ENCODE measurements around the gene ZNF823.
A peak's percentile ranks its signal among the peaks of the same experiment; 100 is the strongest.

DNA sequence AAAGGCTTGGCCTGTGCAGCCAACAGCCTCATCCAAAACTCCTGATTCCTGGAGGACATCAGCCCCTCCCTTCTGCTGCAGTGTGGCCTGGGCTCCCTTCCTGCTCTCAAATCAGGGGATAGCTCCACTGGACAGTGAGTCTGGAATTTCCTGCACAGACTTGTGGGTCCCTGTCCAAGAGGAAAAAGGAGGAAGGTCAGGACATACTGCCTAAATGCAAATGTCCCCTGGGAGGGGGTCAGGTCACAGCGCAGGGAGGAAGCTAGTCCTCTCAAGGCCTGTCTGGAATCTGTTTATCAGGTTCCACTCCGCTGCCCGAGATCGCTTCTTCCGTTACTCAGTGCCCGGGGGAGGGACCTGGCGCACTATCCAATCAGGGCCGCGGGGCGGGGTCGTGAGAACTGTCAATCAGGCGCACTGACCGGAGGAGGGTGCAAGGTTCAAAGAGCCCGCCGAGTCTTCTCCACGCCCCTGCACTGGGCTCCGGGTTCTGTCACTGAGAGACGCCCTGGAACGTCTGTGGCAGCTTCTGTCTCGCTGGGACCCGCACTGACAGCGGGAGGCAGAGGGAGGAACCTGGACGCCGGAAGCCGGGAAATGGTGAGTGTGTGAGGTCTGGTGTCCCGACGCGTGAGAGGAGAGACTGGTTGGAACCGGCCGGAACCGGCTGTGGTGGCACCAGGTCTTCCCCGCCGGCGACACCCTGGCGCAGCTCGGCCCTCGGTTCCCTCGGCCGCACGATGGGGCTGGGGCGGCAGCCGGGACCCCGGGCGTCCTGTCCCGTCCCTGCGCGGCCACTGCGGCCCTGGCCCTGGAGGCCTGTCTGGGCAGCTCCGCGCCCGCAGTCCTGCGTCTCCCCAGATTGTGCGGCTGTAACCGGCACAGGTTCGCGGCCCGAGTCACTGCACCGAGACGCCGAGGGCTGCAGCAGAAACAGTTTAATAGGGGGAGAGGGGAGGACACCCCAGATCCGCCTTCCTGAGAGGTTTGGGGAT, 28.1 kb upstream of the ZNF823 start, which contains the start of gene ZNF441:
- TF ChIP-seq, protein P1, sequence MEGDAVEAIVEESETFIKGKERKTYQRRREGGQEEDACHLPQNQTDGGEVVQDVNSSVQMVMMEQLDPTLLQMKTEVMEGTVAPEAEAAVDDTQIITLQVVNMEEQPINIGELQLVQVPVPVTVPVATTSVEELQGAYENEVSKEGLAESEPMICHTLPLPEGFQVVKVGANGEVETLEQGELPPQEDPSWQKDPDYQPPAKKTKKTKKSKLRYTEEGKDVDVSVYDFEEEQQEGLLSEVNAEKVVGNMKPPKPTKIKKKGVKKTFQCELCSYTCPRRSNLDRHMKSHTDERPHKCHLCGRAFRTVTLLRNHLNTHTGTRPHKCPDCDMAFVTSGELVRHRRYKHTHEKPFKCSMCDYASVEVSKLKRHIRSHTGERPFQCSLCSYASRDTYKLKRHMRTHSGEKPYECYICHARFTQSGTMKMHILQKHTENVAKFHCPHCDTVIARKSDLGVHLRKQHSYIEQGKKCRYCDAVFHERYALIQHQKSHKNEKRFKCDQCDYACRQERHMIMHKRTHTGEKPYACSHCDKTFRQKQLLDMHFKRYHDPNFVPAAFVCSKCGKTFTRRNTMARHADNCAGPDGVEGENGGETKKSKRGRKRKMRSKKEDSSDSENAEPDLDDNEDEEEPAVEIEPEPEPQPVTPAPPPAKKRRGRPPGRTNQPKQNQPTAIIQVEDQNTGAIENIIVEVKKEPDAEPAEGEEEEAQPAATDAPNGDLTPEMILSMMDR (IDR thresholded peaks at IDR 0.05; ENCODE audit: low read depth, low read length) = no peak
- peak; percentile 66 for TF ChIP-seq POLR2A (IDR thresholded peaks at IDR 0.05; ENCODE audit: extremely low read depth, insufficient read length)
- peak; percentile 67 for TF ChIP-seq MYC (IDR thresholded peaks at IDR 0.05; ENCODE audit: low read depth, low read length)
- TF ChIP-seq, protein P2, sequence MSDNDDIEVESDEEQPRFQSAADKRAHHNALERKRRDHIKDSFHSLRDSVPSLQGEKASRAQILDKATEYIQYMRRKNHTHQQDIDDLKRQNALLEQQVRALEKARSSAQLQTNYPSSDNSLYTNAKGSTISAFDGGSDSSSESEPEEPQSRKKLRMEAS (IDR thresholded peaks at IDR 0.05; ENCODE audit: low read depth, low read length) = peak; percentile 65

Measured in NB4 (cell line).